A549 (cell line): ENCODE data around the gene OR52J3. TPM values are rescaled to one million over a fixed set of nuclear protein-coding genes. Genes with fewer than 3 reads are reported as not detected.

Experiments used
- ATAC-seq, 2 experiments: fragments of 200-7000 bp in 1 of 2; fragments of >200 bp in 1 of 2; cut with Nextera tagmentation in 1 of 2; cut with Tn5 transposase in 1 of 2; 3 replicates each; pipeline versions ENCODE4 v1.8.0 to v1.9.1; 2018 to 2020; ENCODE audit warnings: mild to moderate bottlenecking in 1 of 2, moderate library complexity in 1 of 2
- CTCF ChIA-PET: fragments of 300-600 bp; sonication (Branson Sonifier 250); formaldehyde crosslinking; extraction: SDS; loops from one replicate; lab custom pipeline; 2021; ENCODE audit warnings: antibody characterized with exemption, inconsistent platforms; lab: Yijun Ruan, JAX
- POLR2A ChIA-PET: fragments of 350-600 bp; formaldehyde crosslinking; extraction: SDS; loops from one replicate; lab custom pipeline; 2021; ENCODE audit warnings: antibody characterized with exemption, inconsistent platforms; lab: Yijun Ruan, JAX
- DNase-seq, 2 experiments: peaks; one replicate each; pipeline versions ENCODE4 v3.0.0 to v3.0.0-alpha.2; 2011 to 2016; ENCODE audit warnings: low read depth in 1 of 2, low spot score in 1 of 2
- FAIRE-seq: peaks from 2 replicates; lab custom pipeline; 2011; peaks lifted over from hg19 to GRCh38; lab: Jason Lieb, UNC
- H3K27ac ChIP-seq, 2 experiments: fragments of >200 bp; sonication (Bioruptor Twin); formaldehyde crosslinking; 3 replicates each; pipeline ENCODE4 v1.5.1; 2016 to 2017
- H3K4me1 ChIP-seq: fragments of >200 bp; sonication (Bioruptor Twin); formaldehyde crosslinking; 3 replicates; pipeline ENCODE4 v1.6.1; 2016
- H3K4me2 ChIP-seq: fragments of >200 bp; sonication (Bioruptor Twin); formaldehyde crosslinking; 3 replicates; pipeline ENCODE4 v1.6.1; 2016
- H3K4me3 ChIP-seq: fragments of >200 bp; sonication (Bioruptor Twin); formaldehyde crosslinking; 3 replicates; pipeline ENCODE4 v1.5.1; 2016
- H3K9me3 ChIP-seq: fragments of >200 bp; sonication (Bioruptor Twin); formaldehyde crosslinking; 3 replicates; pipeline ENCODE4 v1.6.1; 2016
- ATOH8 ChIP-seq: fragments of 250-450 bp; sonication (Bioruptor Pico); IDR thresholded peaks from 2 replicates; pipeline ENCODE4 v1.5.0; 2020; ENCODE audit warnings: low read depth, mild to moderate bottlenecking, moderate library complexity
- CBX2 ChIP-seq: fragments of 200-600 bp; sonication (generic); IDR thresholded peaks from 2 replicates; pipeline ENCODE4 v1.6.1; 2016; ENCODE audit warnings: low read depth, mild to moderate bottlenecking, borderline replicate concordance
- CBX8 ChIP-seq: fragments of 200-600 bp; sonication (generic); IDR thresholded peaks from 2 replicates; pipeline ENCODE4 v1.6.1; 2016
- CHD2 ChIP-seq: fragments of 150-350 bp; IDR thresholded peaks from 2 replicates; pipeline ENCODE4 v1.6.1; 2014; ENCODE audit warnings: low read length; ENCODE audit not compliant: partially characterized antibody
- CHD4 ChIP-seq: fragments of 200-600 bp; sonication (generic); IDR thresholded peaks from 2 replicates; pipeline ENCODE4 v1.6.1; 2016; ENCODE audit warnings: antibody characterized with exemption, mild to moderate bottlenecking, borderline replicate concordance
- CTCF ChIP-seq: fragments of >200 bp; sonication (Bioruptor Twin); formaldehyde crosslinking; IDR thresholded peaks from 3 replicates; pipeline ENCODE4 v1.5.1; 2016
- GATA3 ChIP-seq: IDR thresholded peaks from 2 replicates; pipeline ENCODE4 v1.6.1; 2012; ENCODE audit warnings: borderline replicate concordance
- HEYL ChIP-seq: fragments of 250-450 bp; sonication (Bioruptor Pico); IDR thresholded peaks from 2 replicates; pipeline ENCODE4 v1.8.0; 2021; ENCODE audit warnings: mild to moderate bottlenecking, moderate library complexity
- HOXB5 ChIP-seq: fragments of 250-450 bp; sonication (Bioruptor Pico); IDR thresholded peaks from 2 replicates; pipeline ENCODE4 v1.5.0; 2020; ENCODE audit warnings: mild to moderate bottlenecking, moderate library complexity
- JUN ChIP-seq, 2 experiments: fragments of >200 bp; sonication (Bioruptor Twin); formaldehyde crosslinking; IDR thresholded peaks; 2 replicates in 1 of 2; 3 replicates in 1 of 2; pipeline ENCODE4 v1.6.1; 2016 to 2017
- KDM5A ChIP-seq: fragments of 200-600 bp; sonication (generic); IDR thresholded peaks from 2 replicates; pipeline ENCODE4 v1.6.1; 2016; ENCODE audit warnings: antibody characterized with exemption, mild to moderate bottlenecking
- MYC ChIP-seq: IDR thresholded peaks from 2 replicates; pipeline ENCODE4 v1.6.1; 2012; ENCODE audit warnings: mild to moderate bottlenecking, inconsistent platforms, low read length, improper control_type of control experiment, borderline replicate concordance
- NR3C1 ChIP-seq: fragments of >200 bp; sonication (Bioruptor Twin); formaldehyde crosslinking; IDR thresholded peaks from 3 replicates; pipeline ENCODE4 v1.6.1; 2017
- PHF8 ChIP-seq: fragments of 200-600 bp; sonication (generic); IDR thresholded peaks from 2 replicates; pipeline ENCODE4 v1.6.1; 2016; ENCODE audit warnings: low read depth, mild to moderate bottlenecking, antibody characterized with exemption, moderate library complexity, borderline replicate concordance
- RAD21 ChIP-seq, 2 experiments: fragments of >200 bp in 1 of 2; sonication (Bioruptor Twin) in 1 of 2; formaldehyde crosslinking in 1 of 2; IDR thresholded peaks in 1 of 2; conservative IDR thresholded peaks in 1 of 2; 2 replicates in 1 of 2; 3 replicates in 1 of 2; pipeline ENCODE4 v1.6.1; 2012 to 2018; ENCODE audit warnings: inconsistent platforms in 1 of 2
- RNF2 ChIP-seq: fragments of 200-600 bp; sonication (generic); IDR thresholded peaks from 2 replicates; pipeline ENCODE4 v1.6.1; 2016; ENCODE audit warnings: low read depth, mild to moderate bottlenecking, antibody characterized with exemption, moderate library complexity, borderline replicate concordance
- SMC3 ChIP-seq: fragments of >200 bp; sonication (Bioruptor Twin); formaldehyde crosslinking; IDR thresholded peaks from 3 replicates; pipeline ENCODE4 v1.6.1; 2018; ENCODE audit warnings: inconsistent platforms
- SREBF2 ChIP-seq: fragments of 450-650 bp; IDR thresholded peaks from 2 replicates; pipeline ENCODE4 v1.6.1; 2014; ENCODE audit warnings: mild to moderate bottlenecking, moderate library complexity
- ZFP36 ChIP-seq: fragments of 450-650 bp; IDR thresholded peaks from 2 replicates; pipeline ENCODE4 v1.6.1; 2014; ENCODE audit warnings: borderline replicate concordance; ENCODE audit not compliant: partially characterized antibody
- WGBS: methylation state at CpG from one replicate; pipeline ENCODE4 v1.1.6; 2017; ENCODE audit errors: missing lambda C conversion rate; 5-methylcytosine and 5-hydroxymethylcytosine counted together
- polyA minus RNA-seq: library from RNA; depleted of rRNA, polyadenylated mRNA; stranded (reverse); fragments of >200 nt; gene quantifications from 2 replicates; pipeline ENCODE4 v1.2.3, GENCODE V29; 2011; rRNA and poly(A)+ RNA removed
- polyA plus RNA-seq, 4 experiments: library from polyadenylated mRNA; depleted of rRNA in 3 of 4; stranded (reverse); fragments of >200 nt; fragmentation: RNase III in 1 of 4; extraction: RNeasy Plus Mini Kit Qiagen cat#74134 plus additional on column Dnase treatment in 1 of 4; gene quantifications; 2 replicates in 3 of 4; 3 replicates in 1 of 4; pipeline ENCODE4 v1.2.3, GENCODE V29; 2011 to 2017
- TF ChIP-seq, protein P1 (sequence below): fragments of >200 bp; sonication (Bioruptor Twin); formaldehyde crosslinking; IDR thresholded peaks from 3 replicates; pipeline ENCODE4 v1.6.1; 2016

Gene OR52J3
- polyA plus RNA-seq (2011; rRNA removed), result not detected in 2 replicates
- not detected in 2 replicates for polyA plus RNA-seq (2012; cell fraction: cytosol; rRNA removed)
- not detected in 2 replicates for polyA plus RNA-seq (2012; cell fraction: nucleus; rRNA removed)
- polyA plus RNA-seq (2017; fragmentation: RNase III; extraction: RNeasy Plus Mini Kit Qiagen cat#74134 plus additional on column Dnase treatment), result not detected in 3 replicates
- polyA minus RNA-seq, result not detected in 2 replicates

DNA sequence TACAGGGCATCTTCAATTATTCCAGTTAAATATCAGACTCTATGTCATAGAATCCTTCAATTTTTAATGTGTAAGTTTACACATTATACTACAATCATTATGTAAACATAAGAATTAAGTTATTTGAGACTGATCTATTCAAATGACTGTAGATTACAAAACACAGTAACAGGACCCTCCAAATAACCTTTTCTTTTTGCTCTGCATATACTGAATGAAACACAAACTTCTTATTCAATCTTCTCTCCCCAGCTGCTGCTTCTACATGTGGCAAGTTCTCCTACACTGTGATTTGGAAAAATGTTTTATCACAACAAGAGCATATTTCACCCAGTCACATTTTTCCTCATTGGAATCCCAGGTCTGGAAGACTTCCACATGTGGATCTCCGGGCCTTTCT lies at the start of gene OR52J3:
TSS of gene OR52J3 (plus strand) at position 301 of the 400 bp plus-strand sequence. CDS start at position 301, 0 bp downstream.
- CTCF ChIA-PET, result no interaction called here
- POLR2A ChIA-PET, result no interaction called here
- H3K27ac ChIP-seq, result no peak within 1 kb of the TSS
- H3K4me1 ChIP-seq, result no peaks in the 10 kb centered on the region
- FAIRE-seq (no peak), DNase-seq (no peak), ATAC-seq (no peak)
- H3K9me3 ChIP-seq, result no peaks in the 10 kb centered on the region
- WGBS, result 4% methylated on average over 1 of the region's 1 CpG
- H3K4me2 ChIP-seq, result no peak within 1 kb of the TSS
- TF ChIP-seq HOXB5 (CRISPR knock-in tag), result no peak
- TF ChIP-seq HEYL (CRISPR knock-in tag), result no peak
- TF ChIP-seq, protein P1, sequence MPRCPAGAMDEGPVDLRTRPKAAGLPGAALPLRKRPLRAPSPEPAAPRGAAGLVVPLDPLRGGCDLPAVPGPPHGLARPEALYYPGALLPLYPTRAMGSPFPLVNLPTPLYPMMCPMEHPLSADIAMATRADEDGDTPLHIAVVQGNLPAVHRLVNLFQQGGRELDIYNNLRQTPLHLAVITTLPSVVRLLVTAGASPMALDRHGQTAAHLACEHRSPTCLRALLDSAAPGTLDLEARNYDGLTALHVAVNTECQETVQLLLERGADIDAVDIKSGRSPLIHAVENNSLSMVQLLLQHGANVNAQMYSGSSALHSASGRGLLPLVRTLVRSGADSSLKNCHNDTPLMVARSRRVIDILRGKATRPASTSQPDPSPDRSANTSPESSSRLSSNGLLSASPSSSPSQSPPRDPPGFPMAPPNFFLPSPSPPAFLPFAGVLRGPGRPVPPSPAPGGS, result no peak
- TF ChIP-seq RAD21 (conservative IDR thresholded peaks at IDR 0.05 in 1 of 2, IDR thresholded peaks at IDR 0.05 in 1 of 2), result no peak
- TF ChIP-seq NR3C1, result no peak
- no peak for TF ChIP-seq CBX8
- TF ChIP-seq KDM5A, result no peak
- no peak for TF ChIP-seq GATA3
- TF ChIP-seq PHF8, result no peak
- no peak for TF ChIP-seq RNF2
- TF ChIP-seq CBX2, result no peak
- no peak for TF ChIP-seq CHD2
- TF ChIP-seq CTCF, result no peak
- TF ChIP-seq, all 56 proteins: peak for 0
- no peak within 1 kb of the TSS for H3K4me3 ChIP-seq

GRCh38 chr11:5004424-5005274 lies 41.7 kb upstream of the OR52J3 start:
- POLR2A ChIA-PET, result no interaction called here

More at GRCh38 chr11:5004424-5005274, 41.7 kb upstream of the OR52J3 start:
- TF ChIP-seq SMC3 (peak; percentile 42), MYC (no peak), ZFP36 (no peak), RAD21 (conservative IDR thresholded peaks at IDR 0.05 in 1 of 2, IDR thresholded peaks at IDR 0.05 in 1 of 2) (peak; percentile 56 to 61), JUN (IDR thresholded peaks at IDR 0.05) (no peak), ATOH8 (CRISPR knock-in tag) (no peak), CHD4 (no peak), CTCF (peak; percentile 51), SREBF2 (no peak)
- CTCF ChIA-PET, result interaction anchor here (0.6 to 2.9 kb wide), 6 partner anchors 16 to 822 kb away, joined by 3 to 23 read pairs (median 4); partner anchors contain the start of gene OR51D1
- no peak overlapping the region for H3K4me2 ChIP-seq
- no peaks in the 10 kb centered on the region for H3K4me1 ChIP-seq
- ATAC-seq, result peak; percentile 43 to 67; a peak in 4 of 6 replicates
- WGBS, result 9% methylated on average over 6 of the region's 6 CpGs
- FAIRE-seq, result no peak
- DNase-seq, result peak; percentile 5 to 62
- no peak overlapping the region for H3K4me3 ChIP-seq
- H3K9me3 ChIP-seq, result no peaks in the 10 kb centered on the region
- H3K27ac ChIP-seq, result no peak overlapping the region
